ENCODE results near the gene PAPPA. TPM values are rescaled to one million over a fixed set of nuclear protein-coding genes. Genes with fewer than 3 reads are reported as not detected.

PAPPA gene
- total RNA-seq, 1 donor from 2014 or later = 0.72 TPM

DNA sequence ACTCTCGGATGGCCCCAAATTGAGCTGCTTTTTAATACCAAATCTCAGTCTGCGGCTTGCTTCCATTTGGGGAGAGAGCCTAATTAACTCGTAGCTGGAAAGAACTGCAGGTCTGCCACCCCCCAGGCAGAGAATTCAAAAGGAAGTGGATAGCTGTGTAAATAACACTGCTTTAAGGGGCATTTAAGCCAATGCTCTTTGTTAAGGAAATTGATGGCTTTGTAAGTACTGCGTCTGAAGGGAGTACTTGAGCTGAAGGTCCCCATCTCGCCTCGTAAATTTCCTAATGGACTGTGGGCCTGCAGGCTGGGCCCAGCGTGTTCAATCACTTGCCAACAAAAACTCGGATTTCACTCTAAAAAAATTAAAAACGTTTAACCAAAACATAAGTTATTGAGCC lies 132.7 kb downstream of the PAPPA start:
- TF ChIP-seq, protein P1, sequence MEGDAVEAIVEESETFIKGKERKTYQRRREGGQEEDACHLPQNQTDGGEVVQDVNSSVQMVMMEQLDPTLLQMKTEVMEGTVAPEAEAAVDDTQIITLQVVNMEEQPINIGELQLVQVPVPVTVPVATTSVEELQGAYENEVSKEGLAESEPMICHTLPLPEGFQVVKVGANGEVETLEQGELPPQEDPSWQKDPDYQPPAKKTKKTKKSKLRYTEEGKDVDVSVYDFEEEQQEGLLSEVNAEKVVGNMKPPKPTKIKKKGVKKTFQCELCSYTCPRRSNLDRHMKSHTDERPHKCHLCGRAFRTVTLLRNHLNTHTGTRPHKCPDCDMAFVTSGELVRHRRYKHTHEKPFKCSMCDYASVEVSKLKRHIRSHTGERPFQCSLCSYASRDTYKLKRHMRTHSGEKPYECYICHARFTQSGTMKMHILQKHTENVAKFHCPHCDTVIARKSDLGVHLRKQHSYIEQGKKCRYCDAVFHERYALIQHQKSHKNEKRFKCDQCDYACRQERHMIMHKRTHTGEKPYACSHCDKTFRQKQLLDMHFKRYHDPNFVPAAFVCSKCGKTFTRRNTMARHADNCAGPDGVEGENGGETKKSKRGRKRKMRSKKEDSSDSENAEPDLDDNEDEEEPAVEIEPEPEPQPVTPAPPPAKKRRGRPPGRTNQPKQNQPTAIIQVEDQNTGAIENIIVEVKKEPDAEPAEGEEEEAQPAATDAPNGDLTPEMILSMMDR (conservative IDR thresholded peaks at IDR 0.05) = no peak
- H3K4me3 Mint-ChIP-seq = no peak overlapping the region
- H3K27me3 Mint-ChIP-seq (ENCODE audit: low read depth) = peaks cover 56% of the 10 kb centered on the region
- DNase-seq (ENCODE audit: low read depth, low spot score) = no peak
- no peaks in the 10 kb centered on the region for H3K36me3 Mint-ChIP-seq (ENCODE audit: low read depth)
- H3K27ac Mint-ChIP-seq (ENCODE audit: unreplicated experiment) = no peak overlapping the region
- H3K9me3 Mint-ChIP-seq = no peaks in the 10 kb centered on the region
- H3K4me1 Mint-ChIP-seq = peaks cover 25% of the 10 kb centered on the region

DNA sequence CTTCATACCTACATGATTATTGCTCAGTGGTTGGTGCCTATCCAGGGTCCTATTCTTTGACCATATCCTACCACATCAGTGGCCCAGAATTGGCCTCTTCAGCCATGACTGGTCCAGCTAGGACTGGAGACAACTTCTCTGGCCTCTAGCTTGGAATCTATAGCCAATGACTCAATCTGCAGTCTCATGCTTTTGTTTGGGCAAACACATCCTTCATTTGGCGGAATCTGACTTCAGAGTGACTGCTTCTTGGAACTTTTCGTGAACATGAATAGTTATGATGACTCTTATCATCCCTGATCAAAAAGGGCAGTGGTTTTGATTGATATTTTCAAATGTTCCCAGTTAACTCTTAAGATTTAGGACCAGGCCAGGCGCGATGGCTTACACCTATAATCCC lies 134.1 kb downstream of the PAPPA start:
- Mint-ChIP-seq H3K27ac (ENCODE audit: unreplicated experiment) (no peak overlapping the region), H3K36me3 (ENCODE audit: low read depth) (no peaks in the 10 kb centered on the region), H3K4me3 (no peak overlapping the region), H3K9me3 (no peaks in the 10 kb centered on the region), H3K4me1 (peaks cover 21% of the 10 kb centered on the region), H3K27me3 (ENCODE audit: low read depth) (peaks cover 53% of the 10 kb centered on the region)
- TF ChIP-seq, protein P1 (conservative IDR thresholded peaks at IDR 0.05) = no peak
- DNase-seq (ENCODE audit: low read depth, low spot score) = no peak

DNA sequence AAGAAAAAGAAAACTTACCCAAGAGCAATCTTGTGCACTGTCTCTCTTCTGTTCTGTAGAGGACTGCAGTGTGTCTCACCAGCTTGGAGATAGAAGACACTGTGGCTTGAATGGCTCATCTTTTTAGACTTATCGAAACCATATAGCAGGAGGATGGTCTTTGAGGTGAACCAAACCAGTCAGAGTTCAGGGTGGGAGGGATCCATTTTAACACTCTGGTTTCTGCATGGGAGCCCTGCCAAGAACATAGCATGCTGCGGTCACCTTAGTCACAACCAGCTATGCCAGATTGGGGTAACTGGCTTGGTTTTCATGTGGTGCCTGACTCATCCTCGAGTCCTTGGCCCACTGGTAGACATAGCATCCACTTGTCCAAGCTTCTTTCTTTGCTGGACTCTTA lies 135.1 kb downstream of the PAPPA start:
- H3K27ac Mint-ChIP-seq (ENCODE audit: unreplicated experiment) = no peak overlapping the region
- H3K36me3 Mint-ChIP-seq (ENCODE audit: low read depth) = no peaks in the 10 kb centered on the region
- TF ChIP-seq, protein P1 (conservative IDR thresholded peaks at IDR 0.05) = no peak
- peaks cover 21% of the 10 kb centered on the region for H3K4me1 Mint-ChIP-seq
- no peak overlapping the region for H3K4me3 Mint-ChIP-seq
- no peak for DNase-seq (ENCODE audit: low read depth, low spot score)
- peaks cover 46% of the 10 kb centered on the region for H3K27me3 Mint-ChIP-seq (ENCODE audit: low read depth)
- no peaks in the 10 kb centered on the region for H3K9me3 Mint-ChIP-seq

DNA sequence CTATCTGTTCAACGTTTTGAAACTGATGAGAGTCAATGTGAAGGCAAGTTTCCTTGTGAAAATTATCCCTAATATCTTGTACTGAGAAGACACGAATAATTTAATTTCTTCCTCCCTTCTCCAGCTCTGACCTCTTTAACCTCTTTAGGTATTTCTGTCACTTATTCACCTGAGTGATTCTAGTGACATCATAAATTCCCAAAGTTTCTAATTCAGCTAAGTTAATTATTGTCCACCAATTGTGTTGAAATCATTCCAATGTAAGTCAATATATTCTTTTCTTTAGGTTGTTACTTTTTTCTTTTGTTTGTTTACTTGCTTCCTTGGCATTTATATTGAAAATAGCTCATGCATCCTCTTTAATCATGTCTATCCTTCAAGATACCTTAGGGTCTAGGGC lies 143.8 kb downstream of the PAPPA start:
- Mint-ChIP-seq H3K27me3 (ENCODE audit: low read depth) (peaks cover 41% of the 10 kb centered on the region), H3K36me3 (ENCODE audit: low read depth) (no peaks in the 10 kb centered on the region), H3K4me3 (no peak overlapping the region), H3K9me3 (peaks cover 3% of the 10 kb centered on the region), H3K4me1 (peaks cover 15% of the 10 kb centered on the region), H3K27ac (ENCODE audit: unreplicated experiment) (no peak overlapping the region)
- TF ChIP-seq, protein P1 (conservative IDR thresholded peaks at IDR 0.05) = no peak
- DNase-seq (ENCODE audit: low read depth, low spot score) = no peak

DNA sequence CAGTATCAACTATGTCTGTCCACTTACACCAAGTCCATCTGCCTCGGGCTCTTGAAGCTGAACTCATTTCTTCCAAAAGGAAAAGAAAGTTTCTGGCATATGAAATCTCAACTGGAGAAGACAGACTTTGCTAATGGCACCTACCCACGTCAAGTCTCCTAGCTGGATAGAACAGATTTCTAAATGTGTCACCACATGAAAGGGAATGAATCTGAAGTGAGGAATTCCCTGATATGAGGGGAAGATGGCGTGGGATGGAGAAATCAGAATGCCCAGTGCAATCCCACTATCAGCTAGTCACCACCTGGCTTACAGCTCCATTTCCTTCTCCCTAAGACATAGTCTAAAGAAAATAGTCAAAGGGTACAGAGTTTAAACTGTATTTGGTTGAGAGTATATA lies 144.7 kb downstream of the PAPPA start:
- Mint-ChIP-seq H3K4me1 (peaks cover 15% of the 10 kb centered on the region), H3K27me3 (ENCODE audit: low read depth) (peaks cover 41% of the 10 kb centered on the region), H3K27ac (ENCODE audit: unreplicated experiment) (no peak overlapping the region), H3K36me3 (ENCODE audit: low read depth) (no peaks in the 10 kb centered on the region), H3K4me3 (no peak overlapping the region), H3K9me3 (peaks cover 3% of the 10 kb centered on the region)
- TF ChIP-seq, protein P1 (conservative IDR thresholded peaks at IDR 0.05) = no peak
- no peak for DNase-seq (ENCODE audit: low read depth, low spot score)

Data from neural crest cell (in vitro differentiated cells).